Measurements from ENCODE around the gene SRPX2.
"Not testable (repeated sequence)": the region's sequence is repeated elsewhere in the genome, so short reads cannot be mapped to it uniquely, and the experiment has no call there.

Gene SRPX2

DNA sequence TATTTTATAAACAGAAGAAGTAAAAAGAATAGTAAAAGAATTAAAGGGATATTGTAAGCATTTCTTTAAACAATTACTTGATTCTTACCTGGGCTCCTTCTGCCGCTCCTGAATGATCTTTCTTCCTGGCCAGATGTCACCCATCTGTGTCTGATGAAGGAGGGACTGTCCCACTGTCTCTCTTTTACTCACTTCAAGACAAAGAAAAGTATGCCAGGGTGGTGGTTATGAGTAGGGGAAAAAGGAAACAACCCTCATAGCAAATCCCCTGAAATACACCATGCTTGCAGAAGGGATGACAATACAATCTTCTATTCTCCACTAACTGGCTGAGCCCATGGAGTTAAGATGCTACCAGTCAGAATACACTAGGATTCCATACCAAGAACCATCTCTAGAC is 56.8 kb downstream of the SRPX2 start:
- DNase-seq: no peak

DNA sequence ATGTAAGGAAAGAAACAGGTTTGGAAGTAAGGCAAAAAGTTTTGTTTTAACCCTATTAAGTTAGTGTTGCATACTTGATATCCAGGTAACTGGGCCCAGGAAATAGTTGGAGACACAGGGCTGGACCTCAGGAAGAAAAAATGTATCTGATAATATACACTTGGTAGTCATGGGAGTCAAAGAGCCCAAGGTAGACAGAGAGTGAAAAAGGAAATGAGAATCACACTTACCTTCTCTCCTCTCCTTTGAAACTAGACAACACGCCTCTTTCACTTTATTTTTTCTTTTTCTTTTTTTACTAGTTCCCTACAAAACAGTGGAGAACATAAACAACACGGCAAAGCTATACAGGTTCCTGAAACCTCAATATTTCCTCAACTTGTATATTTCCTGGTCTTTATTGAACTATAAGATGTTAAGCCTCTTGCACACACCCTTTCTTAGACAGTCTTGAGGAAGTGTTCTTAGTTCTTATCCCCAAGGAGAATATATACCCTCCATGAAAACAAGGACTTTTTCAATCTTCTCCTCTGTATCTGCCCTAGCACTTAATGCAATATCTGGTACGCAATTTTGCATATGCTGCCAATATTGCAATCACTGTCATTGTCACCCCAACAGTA is 60.7 kb downstream of the SRPX2 start:
- no peak for DNase-seq

DNA sequence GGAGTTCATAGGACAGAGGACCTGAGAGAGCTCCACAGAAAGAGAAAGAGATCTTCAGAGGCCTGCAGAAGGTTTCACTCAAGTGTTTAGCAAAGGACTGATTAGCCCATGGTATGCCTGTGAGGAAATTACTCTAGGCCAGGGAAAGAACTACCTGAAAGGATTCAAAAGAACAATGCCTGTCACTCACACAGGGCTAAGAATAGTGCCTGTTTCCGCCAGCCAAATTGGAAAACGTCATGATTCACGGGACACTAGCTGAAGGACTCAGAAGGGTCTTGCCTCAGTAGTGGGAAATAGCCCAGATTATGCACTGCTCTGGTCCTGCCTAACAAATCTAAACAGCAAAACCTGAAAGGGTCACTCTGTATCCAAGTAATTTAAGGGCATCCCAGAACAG is 66.8 kb downstream of the SRPX2 start:
- no peak for DNase-seq

DNA sequence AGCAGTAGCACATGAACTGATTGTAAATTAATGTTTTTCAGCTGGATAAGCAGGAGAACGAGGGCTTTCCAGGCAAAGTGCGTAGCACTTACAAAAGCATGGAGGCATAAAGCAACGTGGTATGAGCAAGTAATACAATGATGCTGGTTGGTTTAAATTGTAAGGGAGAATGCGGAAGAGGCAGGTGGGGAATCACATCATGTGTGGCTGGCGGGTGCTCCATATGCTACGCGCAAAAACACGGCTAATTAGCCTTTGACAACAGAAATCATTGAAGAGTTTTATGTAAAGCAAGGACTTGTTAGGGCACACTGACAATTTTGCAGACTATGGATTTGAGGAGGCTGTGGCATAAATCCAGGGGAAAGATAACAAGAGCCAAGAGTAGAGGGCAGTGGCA is 73.4 kb downstream of the SRPX2 start:
- no peak for DNase-seq

DNA sequence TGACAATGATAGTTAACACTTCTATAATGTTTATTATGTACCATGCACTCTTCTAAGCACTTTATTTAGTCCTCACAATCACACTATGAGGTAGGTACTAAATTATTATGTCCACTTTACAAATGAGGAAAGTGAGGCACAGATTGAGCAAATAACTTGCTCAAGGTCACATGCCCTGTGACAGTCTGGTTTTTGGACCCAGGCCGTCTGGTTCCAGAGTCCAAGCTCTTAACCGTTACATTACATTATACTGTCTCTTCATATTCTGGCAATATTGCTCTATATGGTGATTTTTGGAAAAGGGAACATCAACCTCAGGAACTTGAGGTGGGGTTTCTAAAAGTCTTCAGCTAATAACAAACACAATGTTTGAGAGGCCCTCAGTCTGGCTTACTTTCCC is 75.1 kb downstream of the SRPX2 start:
- no peak for DNase-seq

DNA sequence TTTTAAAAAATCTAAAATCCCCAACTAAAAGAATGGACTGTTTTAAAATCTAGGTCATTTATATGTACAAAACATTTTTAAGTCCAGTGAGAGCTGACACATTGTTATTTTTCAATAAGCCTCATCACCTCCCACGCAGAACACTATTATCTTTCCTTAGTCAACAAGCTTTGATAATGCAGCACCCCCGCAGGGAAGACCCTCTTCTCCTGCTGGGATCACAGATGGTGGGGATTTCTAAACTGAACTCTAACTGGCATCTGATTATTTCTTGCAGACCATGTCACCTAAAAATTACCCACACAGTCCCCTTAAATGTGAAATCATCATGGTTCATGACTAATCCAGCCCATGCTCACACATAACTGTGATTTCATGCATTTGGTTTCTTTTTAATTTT is 76.3 kb downstream of the SRPX2 start:
- DNase-seq: no peak

DNA sequence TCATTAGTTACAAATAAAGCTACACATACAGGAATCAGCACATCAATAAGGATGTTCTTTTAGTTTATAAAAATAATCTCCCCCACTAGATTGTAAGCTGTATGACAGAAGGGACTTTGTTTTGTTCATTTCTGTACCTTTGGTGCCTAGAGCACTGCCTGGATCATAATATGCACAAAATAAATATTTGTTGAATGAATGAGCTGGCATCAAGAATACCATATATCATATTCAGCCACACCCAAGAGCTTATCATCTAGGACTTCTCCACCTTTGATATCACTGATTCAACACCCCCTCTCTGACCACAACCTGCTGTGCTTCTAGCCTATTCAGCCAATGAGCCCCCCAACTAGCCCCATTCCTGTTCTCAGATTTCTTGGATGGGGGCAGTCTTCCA is 77.3 kb downstream of the SRPX2 start:
- no peak for DNase-seq

DNA sequence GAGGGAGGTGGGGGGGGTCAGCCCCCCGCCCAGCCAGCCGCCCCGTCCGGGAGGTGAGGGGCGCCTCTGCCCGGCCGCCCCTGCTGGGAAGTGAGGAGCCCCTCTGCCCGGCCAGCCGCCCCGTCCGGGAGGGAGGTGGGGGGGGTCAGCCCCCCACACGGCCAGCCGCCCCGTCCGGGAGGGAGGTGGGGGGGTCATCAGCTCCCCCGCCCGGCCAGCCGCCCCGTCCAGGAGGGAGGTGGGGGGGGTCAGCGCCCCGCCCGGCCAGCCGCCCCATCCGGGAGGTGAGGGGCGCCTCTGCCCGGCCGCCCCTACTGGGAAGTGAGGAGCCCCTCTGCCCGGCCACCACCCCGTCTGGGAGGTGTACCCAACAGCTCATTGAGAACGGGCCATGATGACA is 80.0 kb downstream of the SRPX2 start:
- DNase-seq: not testable (repeated sequence)

Data from suppressor macrophage (primary cell).